NB4 (cell line): ENCODE data around the gene BCL11B.

Experiments
- CTCF ChIP-seq: IDR thresholded peaks from one replicate; pipeline ENCODE4 v1.5.1; 2012; ENCODE audit warnings: low read depth, low read length
- MAX ChIP-seq: IDR thresholded peaks from 2 replicates; pipeline ENCODE4 v1.6.1; 2011; ENCODE audit warnings: low read depth, low read length
- MYC ChIP-seq: IDR thresholded peaks from 2 replicates; pipeline ENCODE4 v1.6.1; 2011; ENCODE audit warnings: low read depth, low read length
- POLR2A ChIP-seq: IDR thresholded peaks from 2 replicates; pipeline ENCODE4 v1.6.1; 2011; ENCODE audit warnings: mild to moderate bottlenecking; ENCODE audit not compliant: insufficient read length; ENCODE audit errors: extremely low read depth

- TF ChIP-seq POLR2A = no peak
- TF ChIP-seq CTCF = no peak
- no peak for TF ChIP-seq MAX
- TF ChIP-seq MYC = no peak
Observed at GRCh38 chr14:99143793-99144192, 128.2 kb downstream of the BCL11B start.
